Inferior parietal cortex (tissue), 1 donor: ENCODE results near the gene CNOT6.
"Not testable (repeated sequence)": the region's sequence is repeated elsewhere in the genome, so short reads cannot be mapped to it uniquely, and the experiment has no call there.

Experiments used
- DNase-seq: peaks from one replicate; pipeline ENCODE4 v3.0.0-alpha.2; 2016; ENCODE audit errors: extremely low spot score

Gene CNOT6

GRCh38 chr5:180516440-180516839 is 22.3 kb downstream of the CNOT6 start:
- no peak for DNase-seq

GRCh38 chr5:180519098-180519497 is 24.9 kb downstream of the CNOT6 start:
- no peak for DNase-seq

GRCh38 chr5:180521101-180521500 is 26.9 kb downstream of the CNOT6 start:
- no peak for DNase-seq

- no peak for DNase-seq
Observed at GRCh38 chr5:180521591-180521990, 27.4 kb downstream of the CNOT6 start.

GRCh38 chr5:180522330-180522729 is 28.2 kb downstream of the CNOT6 start:
- DNase-seq = no peak

- no peak for DNase-seq
Observed at GRCh38 chr5:180523629-180524466, 29.7 kb downstream of the CNOT6 start.

GRCh38 chr5:180525399-180525798 is 31.2 kb downstream of the CNOT6 start:
- no peak for DNase-seq

GRCh38 chr5:180526269-180526668 is 32.1 kb downstream of the CNOT6 start:
- no peak for DNase-seq

- DNase-seq = no peak
Observed at GRCh38 chr5:180527659-180528058, 33.5 kb downstream of the CNOT6 start.

GRCh38 chr5:180531036-180531585 is 36.9 kb downstream of the CNOT6 start:
- DNase-seq = not testable (repeated sequence)

GRCh38 chr5:180532268-180532667 is 38.1 kb downstream of the CNOT6 start:
- no peak for DNase-seq

- DNase-seq = no peak
Observed at GRCh38 chr5:180533845-180534244, 39.7 kb downstream of the CNOT6 start.

- no peak for DNase-seq
Observed at GRCh38 chr5:180535573-180535972, 41.4 kb downstream of the CNOT6 start.

- no peak for DNase-seq
Observed at GRCh38 chr5:180540050-180540694, 46.0 kb downstream of the CNOT6 start.

- DNase-seq = no peak
Observed at GRCh38 chr5:180541710-180542109, 47.5 kb downstream of the CNOT6 start.

- no peak for DNase-seq
Observed at GRCh38 chr5:180545248-180545647, 51.1 kb downstream of the CNOT6 start.

- DNase-seq = no peak
Observed at GRCh38 chr5:180548563-180548962, 54.4 kb downstream of the CNOT6 start.

- DNase-seq = no peak
Observed at GRCh38 chr5:180553530-180553929, 59.4 kb downstream of the CNOT6 start.

GRCh38 chr5:180555168-180555921 is 61.2 kb downstream of the CNOT6 start:
- DNase-seq = no peak

GRCh38 chr5:180557217-180557809 is 63.1 kb downstream of the CNOT6 start:
- DNase-seq = no peak

GRCh38 chr5:180558232-180558631 is 64.1 kb downstream of the CNOT6 start:
- DNase-seq = no peak

GRCh38 chr5:180563994-180564393 is 69.8 kb downstream of the CNOT6 start:
- DNase-seq = no peak
